ENCODE measurements around the gene TRAF2.

GRCh38 chr9:136858844-136859757 lies 27.2 kb upstream of the TRAF2 start:
- TF ChIP-seq EZH2 (IDR thresholded peaks at IDR 0.05; ENCODE audit: insufficient read depth, low read length) = no peak
- no peak for TF ChIP-seq CTCF (IDR thresholded peaks at IDR 0.05; ENCODE audit: insufficient read depth, low read depth, low read length)

All from astrocyte (in vitro differentiated cells and primary cell).